A673 (cell line): ENCODE measurements around the gene CDH23. TPM values are rescaled to one million over a fixed set of nuclear protein-coding genes. Genes with fewer than 3 reads are reported as not detected.

Source experiments
- BruUV-seq: library from RNA; stranded (reverse); fragments of 400-500 nt; replicated peaks from 2 replicates; lab custom pipeline; 2021; lab: Mats Ljungman, UMichigan
- CTCF ChIA-PET: fragments of 300-600 bp; sonication (Branson Sonifier 250); formaldehyde crosslinking; loops from one replicate; lab custom pipeline; 2022; ENCODE audit warnings: antibody characterized with exemption; lab: Charles Lee
- POLR2A ChIA-PET: fragments of 300-600 bp; sonication (Branson Sonifier 250); formaldehyde crosslinking; loops from one replicate; lab custom pipeline; 2022; ENCODE audit warnings: antibody characterized with exemption; ENCODE audit not compliant: low non-redundant PET; lab: Charles Lee
- DNase-seq: peaks from one replicate; pipeline ENCODE4 v3.0.0-alpha.2; 2015; ENCODE audit warnings: low spot score
- H3K27ac ChIP-seq: fragments of 200-600 bp; sonication (generic); 2 replicates; pipeline ENCODE4 v1.5.1; 2016; ENCODE audit warnings: mixed run types, low read depth, mild to moderate bottlenecking, mixed read lengths, antibody characterized with exemption, low read length; ENCODE audit not compliant: poor library complexity, severe bottlenecking
- H3K27me3 ChIP-seq: fragments of 200-600 bp; sonication (generic); replicated peaks from 2 replicates; pipeline ENCODE4 v1.6.1; 2017; ENCODE audit warnings: mixed run types, low read depth, mild to moderate bottlenecking, mixed read lengths, antibody characterized with exemption, low read length; ENCODE audit not compliant: insufficient read depth, poor library complexity
- H3K36me3 ChIP-seq: fragments of 200-600 bp; sonication (generic); 2 replicates; pipeline ENCODE4 v1.6.1; 2016; ENCODE audit warnings: mixed run types, mild to moderate bottlenecking, mixed read lengths, antibody characterized with exemption, low read length; ENCODE audit not compliant: insufficient read depth, poor library complexity, severe bottlenecking
- H3K4me1 ChIP-seq: fragments of 200-600 bp; sonication (generic); 2 replicates; pipeline ENCODE4 v1.6.1; 2017; ENCODE audit warnings: mixed run types, mild to moderate bottlenecking, mixed read lengths, antibody characterized with exemption, low read length; ENCODE audit not compliant: insufficient read depth, poor library complexity, severe bottlenecking
- H3K4me3 ChIP-seq: fragments of 200-600 bp; sonication (generic); 2 replicates; pipeline ENCODE4 v1.5.1; 2016; ENCODE audit warnings: low read depth, mixed run types, mild to moderate bottlenecking, mixed read lengths, low read length; ENCODE audit not compliant: poor library complexity, severe bottlenecking
- H3K9me3 ChIP-seq: fragments of 200-600 bp; sonication (generic); 2 replicates; pipeline ENCODE4 v1.6.1; 2016; ENCODE audit warnings: mixed run types, low read depth, mild to moderate bottlenecking, mixed read lengths, antibody characterized with exemption, low read length; ENCODE audit not compliant: poor library complexity, severe bottlenecking
- EZH2 ChIP-seq: fragments of 200-600 bp; sonication (generic); IDR thresholded peaks from 2 replicates; pipeline ENCODE4 v1.6.1; 2017; ENCODE audit warnings: borderline replicate concordance, low read depth, mild to moderate bottlenecking, mixed read lengths, antibody characterized with exemption, low read length; ENCODE audit not compliant: poor library complexity, severe bottlenecking
- intact Hi-C: fragments of 100-400 bp; cut with micrococcal nuclease; formaldehyde crosslinking; loops from one replicate; pipeline ENCODE4 v1.10.0; 2022; ENCODE audit not compliant: unreplicated experiment
- total RNA-seq: library from RNA; stranded (reverse); gene quantifications from 2 replicates; pipeline ENCODE4 v1.2.3, GENCODE V29; 2021
- TF ChIP-seq, protein P1 (sequence below): fragments of 300-800, 200-600 bp; sonication (generic); conservative IDR thresholded peaks from 2 replicates; pipeline ENCODE4 v1.5.1; 2017; ENCODE audit warnings: low read depth, mild to moderate bottlenecking, antibody characterized with exemption, low read length, moderate library complexity, mixed read lengths

The CDH23 gene
- total RNA-seq, 1 experiment from 2014 or later, result 49.7 TPM

DNA sequence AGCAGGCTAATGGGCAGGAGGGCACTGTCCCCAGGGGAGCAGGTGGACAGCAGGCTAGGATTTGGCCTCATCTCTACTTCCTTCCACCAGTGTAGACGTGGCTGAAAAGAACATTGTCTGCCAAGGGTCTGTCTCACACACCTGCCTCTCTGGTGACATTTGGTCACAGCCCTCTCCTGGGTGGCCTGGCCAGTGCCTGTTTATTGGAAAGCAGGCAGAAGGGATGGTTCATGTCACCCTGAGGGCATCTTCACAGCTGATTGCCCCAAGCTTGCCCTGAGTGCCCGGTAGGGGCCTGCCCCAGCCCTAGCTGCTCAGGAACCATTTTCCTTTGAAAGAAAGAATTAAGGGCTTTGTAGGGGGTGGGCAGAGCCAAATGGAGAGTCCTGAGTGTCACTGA lies 184.2 kb downstream of the CDH23 start:
- DNase-seq, result no peak
- ChIA-PET POLR2A (no interaction called here), CTCF (no interaction called here)
- TF ChIP-seq, protein P1, sequence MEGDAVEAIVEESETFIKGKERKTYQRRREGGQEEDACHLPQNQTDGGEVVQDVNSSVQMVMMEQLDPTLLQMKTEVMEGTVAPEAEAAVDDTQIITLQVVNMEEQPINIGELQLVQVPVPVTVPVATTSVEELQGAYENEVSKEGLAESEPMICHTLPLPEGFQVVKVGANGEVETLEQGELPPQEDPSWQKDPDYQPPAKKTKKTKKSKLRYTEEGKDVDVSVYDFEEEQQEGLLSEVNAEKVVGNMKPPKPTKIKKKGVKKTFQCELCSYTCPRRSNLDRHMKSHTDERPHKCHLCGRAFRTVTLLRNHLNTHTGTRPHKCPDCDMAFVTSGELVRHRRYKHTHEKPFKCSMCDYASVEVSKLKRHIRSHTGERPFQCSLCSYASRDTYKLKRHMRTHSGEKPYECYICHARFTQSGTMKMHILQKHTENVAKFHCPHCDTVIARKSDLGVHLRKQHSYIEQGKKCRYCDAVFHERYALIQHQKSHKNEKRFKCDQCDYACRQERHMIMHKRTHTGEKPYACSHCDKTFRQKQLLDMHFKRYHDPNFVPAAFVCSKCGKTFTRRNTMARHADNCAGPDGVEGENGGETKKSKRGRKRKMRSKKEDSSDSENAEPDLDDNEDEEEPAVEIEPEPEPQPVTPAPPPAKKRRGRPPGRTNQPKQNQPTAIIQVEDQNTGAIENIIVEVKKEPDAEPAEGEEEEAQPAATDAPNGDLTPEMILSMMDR, result no peak
- TF ChIP-seq EZH2, result no peak
- Histone ChIP-seq H3K4me1 (peaks cover 4% of the 10 kb centered on the region), H3K9me3 (no peaks in the 10 kb centered on the region), H3K36me3 (no peaks in the 10 kb centered on the region), H3K4me3 (no peak overlapping the region), H3K27ac (no peak overlapping the region), H3K27me3 (no peaks in the 10 kb centered on the region)
- no TSS peak for BruUV-seq
- intact Hi-C loops, result no loop called here

DNA sequence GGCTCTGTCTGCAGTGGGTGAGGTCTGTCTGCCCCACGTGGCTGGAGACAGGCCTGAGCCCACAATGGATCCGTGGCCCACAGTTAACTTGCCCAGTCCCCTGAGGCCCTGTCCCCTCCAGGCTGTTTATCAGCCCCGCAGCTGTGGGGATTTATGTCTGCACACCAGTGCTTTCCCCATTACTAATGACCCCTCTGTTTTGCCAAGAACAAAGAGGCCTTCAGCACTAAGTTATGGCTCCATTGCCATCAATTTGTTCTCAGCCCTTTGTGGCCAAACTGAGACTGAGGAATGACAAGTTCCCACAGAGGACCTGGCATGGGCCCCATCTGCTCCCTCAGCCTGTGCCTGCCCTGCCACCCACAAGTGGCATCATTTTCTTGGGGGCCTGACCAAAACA lies 184.7 kb downstream of the CDH23 start:
- no peak overlapping the region for H3K27ac ChIP-seq
- POLR2A ChIA-PET, result no interaction called here
- intact Hi-C loops, result no loop called here
- no peak for DNase-seq
- peaks cover 5% of the 10 kb centered on the region for H3K4me1 ChIP-seq
- TF ChIP-seq EZH2, result no peak
- TF ChIP-seq, protein P1, result no peak
- H3K27me3 ChIP-seq, result no peaks in the 10 kb centered on the region
- no peaks in the 10 kb centered on the region for H3K36me3 ChIP-seq
- H3K4me3 ChIP-seq, result no peak overlapping the region
- BruUV-seq, result no TSS peak
- no peaks in the 10 kb centered on the region for H3K9me3 ChIP-seq
- CTCF ChIA-PET, result no interaction called here

DNA sequence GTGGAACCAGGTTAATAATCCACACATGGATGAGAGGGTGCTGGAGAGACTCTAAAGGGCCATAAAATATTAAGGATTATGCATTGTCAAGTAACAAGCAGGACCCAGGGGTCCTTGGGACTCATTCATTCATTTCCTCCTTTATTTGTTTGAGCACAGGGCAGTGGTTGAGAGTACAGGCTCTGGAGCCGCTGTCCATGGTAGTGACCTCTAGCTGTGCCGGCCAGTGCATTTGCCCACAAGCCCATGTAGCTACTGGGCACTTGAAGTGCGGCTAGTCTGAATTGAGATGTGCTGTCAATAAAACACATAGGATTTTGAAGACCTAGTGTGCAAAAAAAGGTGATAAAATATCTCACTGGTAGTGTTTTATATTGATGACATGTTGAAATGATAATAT lies 185.3 kb downstream of the CDH23 start:
- H3K27me3 ChIP-seq, result no peaks in the 10 kb centered on the region
- H3K9me3 ChIP-seq, result no peaks in the 10 kb centered on the region
- no peak for TF ChIP-seq EZH2
- TF ChIP-seq, protein P1, result no peak
- H3K27ac ChIP-seq, result no peak overlapping the region
- no peaks in the 10 kb centered on the region for H3K36me3 ChIP-seq
- no TSS peak for BruUV-seq
- H3K4me1 ChIP-seq, result peaks cover 5% of the 10 kb centered on the region
- H3K4me3 ChIP-seq, result no peak overlapping the region
- intact Hi-C loops, result no loop called here
- POLR2A ChIA-PET, result no interaction called here
- DNase-seq, result no peak
- CTCF ChIA-PET, result interaction anchor here (0.7 kb wide), 1 partner anchor 32 kb away, joined by 3 read pairs; no protein-coding TSS in a partner anchor
